HEK293T (cell line): ENCODE results near the gene SUMO3.

Experiments
- ARNT ChIP-seq: fragments of 450-650 bp; IDR thresholded peaks from 2 replicates; pipeline ENCODE4 v1.6.1; 2017; ENCODE audit warnings: mild to moderate bottlenecking
- ELF4 ChIP-seq: fragments of 450-650 bp; IDR thresholded peaks from 2 replicates; pipeline ENCODE4 v1.6.1; 2017; ENCODE audit warnings: antibody characterized with exemption
- FOXK2 ChIP-seq: fragments of 450-650 bp; IDR thresholded peaks from 2 replicates; pipeline ENCODE4 v1.6.1; 2016; ENCODE audit warnings: mild to moderate bottlenecking
- FOXM1 ChIP-seq: fragments of 450-650 bp; IDR thresholded peaks from 2 replicates; pipeline ENCODE4 v1.6.1; 2017; ENCODE audit warnings: mild to moderate bottlenecking, borderline replicate concordance
- L3MBTL2 ChIP-seq: fragments of 450-650 bp; conservative IDR thresholded peaks from 2 replicates; pipeline ENCODE4 v1.6.1; 2016; ENCODE audit warnings: mild to moderate bottlenecking
- SP1 ChIP-seq: fragments of 450-650 bp; IDR thresholded peaks from 2 replicates; pipeline ENCODE4 v1.6.1; 2017
- SUZ12 ChIP-seq: fragments of 450-650 bp; IDR thresholded peaks from 2 replicates; pipeline ENCODE4 v1.6.1; 2016; ENCODE audit warnings: mild to moderate bottlenecking

DNA sequence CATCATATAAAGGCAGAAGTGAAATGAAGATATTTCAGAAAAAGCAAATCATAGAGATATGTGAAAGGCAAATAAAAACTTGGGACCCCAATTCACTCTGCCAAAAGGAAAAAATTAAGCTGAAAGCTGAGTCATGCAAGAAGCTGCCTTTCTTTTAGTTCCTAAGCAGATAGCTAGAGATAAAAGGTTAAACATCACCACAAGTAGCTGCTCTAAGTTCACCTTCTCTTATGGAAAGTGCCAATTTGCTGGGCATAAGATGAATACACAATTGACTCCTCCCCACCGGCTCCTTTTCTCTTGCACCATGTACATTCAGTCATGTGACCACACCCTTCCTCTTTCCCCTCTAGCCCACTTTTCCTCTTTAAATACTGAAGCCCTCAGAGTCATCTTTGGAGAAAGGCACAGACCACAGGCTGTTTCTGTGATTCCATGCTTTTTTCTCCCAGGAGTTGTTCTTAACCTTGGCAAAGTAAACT is 5.4 kb upstream of the SUMO3 start:
- TF ChIP-seq FOXM1 (no peak), ARNT (no peak), ELF4 (no peak), SP1 (no peak), SUZ12 (no peak), L3MBTL2 (no peak), FOXK2 (no peak)
